ENCODE data around the gene BMAL1.

BMAL1 gene

GRCh38 chr11:13315517-13316432 lies 38.2 kb downstream of the BMAL1 start:
- no peak for DNase-seq (ENCODE audit: low spot score)

GRCh38 chr11:13316528-13316961 lies 39.0 kb downstream of the BMAL1 start:
- no peak for DNase-seq (ENCODE audit: low spot score)

- DNase-seq (ENCODE audit: low spot score): no peak
Measured at GRCh38 chr11:13317293-13318080, 39.9 kb downstream of the BMAL1 start.

- DNase-seq (ENCODE audit: low spot score): no peak
Measured at GRCh38 chr11:13318498-13319295, 41.1 kb downstream of the BMAL1 start.

GRCh38 chr11:13320688-13321087 lies 43.1 kb downstream of the BMAL1 start:
- no peak for DNase-seq (ENCODE audit: low spot score)

- no peak for DNase-seq (ENCODE audit: low spot score)
Measured at GRCh38 chr11:13321431-13321830, 43.8 kb downstream of the BMAL1 start.

- DNase-seq (ENCODE audit: low spot score): no peak
Measured at GRCh38 chr11:13324141-13324540, 46.6 kb downstream of the BMAL1 start.

GRCh38 chr11:13324709-13325108 lies 47.1 kb downstream of the BMAL1 start:
- no peak for DNase-seq (ENCODE audit: low spot score)

- no peak for DNase-seq (ENCODE audit: low spot score)
Measured at GRCh38 chr11:13327421-13327820, 49.8 kb downstream of the BMAL1 start.

GRCh38 chr11:13328286-13328685 lies 50.7 kb downstream of the BMAL1 start:
- DNase-seq (ENCODE audit: low spot score): no peak

GRCh38 chr11:13329670-13330356 lies 52.2 kb downstream of the BMAL1 start:
- peak; percentile 74 for DNase-seq (ENCODE audit: low spot score)

- no peak for DNase-seq (ENCODE audit: low spot score)
Measured at GRCh38 chr11:13332124-13332523, 54.5 kb downstream of the BMAL1 start.

GRCh38 chr11:13333456-13333957 lies 55.9 kb downstream of the BMAL1 start:
- no peak for DNase-seq (ENCODE audit: low spot score)

GRCh38 chr11:13334034-13334786 lies 56.6 kb downstream of the BMAL1 start:
- DNase-seq (ENCODE audit: low spot score): no peak

GRCh38 chr11:13335319-13335718 lies 57.7 kb downstream of the BMAL1 start:
- DNase-seq (ENCODE audit: low spot score): peak; percentile 58

- no peak for DNase-seq (ENCODE audit: low spot score)
Measured at GRCh38 chr11:13336246-13336878, 58.8 kb downstream of the BMAL1 start.

GRCh38 chr11:13338019-13338426 lies 60.4 kb downstream of the BMAL1 start:
- DNase-seq (ENCODE audit: low spot score): no peak

GRCh38 chr11:13338427-13339069 lies 61.0 kb downstream of the BMAL1 start:
- DNase-seq (ENCODE audit: low spot score): no peak

Measured in SK-N-DZ (cell line).